Esophagus muscularis mucosa (tissue), 4 donors: ENCODE data around the gene PTPRT.

Source experiments
- EP300 ChIP-seq: sonication (generic); formaldehyde crosslinking; IDR thresholded peaks from one replicate; pipeline ENCODE4 v1.6.1; 2017; ENCODE audit warnings: antibody characterized with exemption
- POLR2AphosphoS5 ChIP-seq, 2 donors: sonication (generic); formaldehyde crosslinking; IDR thresholded peaks; one replicate each; pipeline ENCODE4 v1.6.1; 2017; ENCODE audit warnings: antibody characterized with exemption in 2 of 2
- TF ChIP-seq, protein P1 (sequence below), 3 experiments: fragments of 200-600 bp in 2 of 3; fragments of 450-650 bp in 1 of 3; sonication (generic) in 2 of 3; IDR thresholded peaks; one replicate each; pipeline ENCODE4 v1.5.1; 2017 to 2019; ENCODE audit warnings: antibody characterized with exemption in 3 of 3, mild to moderate bottlenecking in 2 of 3, moderate library complexity in 1 of 3

DNA sequence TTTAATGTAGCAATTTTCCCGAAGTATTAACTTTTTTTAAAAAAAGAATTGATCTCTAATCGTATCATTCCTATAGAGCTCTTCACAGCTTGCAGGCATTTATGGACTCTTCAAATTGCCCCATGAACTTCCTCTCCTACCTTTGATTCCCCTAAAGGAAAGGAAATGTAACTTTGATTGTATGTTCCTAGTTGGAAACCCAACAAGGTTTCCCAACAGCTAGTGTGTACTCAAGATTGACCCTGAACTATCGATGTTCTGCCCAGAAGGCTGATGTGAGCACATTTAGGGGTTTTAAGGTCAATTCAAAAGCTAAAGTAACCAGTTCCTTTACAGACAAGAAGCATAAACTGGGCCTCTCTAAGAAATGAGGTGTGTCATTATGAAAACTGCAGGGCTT, 491.7 kb downstream of the PTPRT start:
- TF ChIP-seq, protein P1, sequence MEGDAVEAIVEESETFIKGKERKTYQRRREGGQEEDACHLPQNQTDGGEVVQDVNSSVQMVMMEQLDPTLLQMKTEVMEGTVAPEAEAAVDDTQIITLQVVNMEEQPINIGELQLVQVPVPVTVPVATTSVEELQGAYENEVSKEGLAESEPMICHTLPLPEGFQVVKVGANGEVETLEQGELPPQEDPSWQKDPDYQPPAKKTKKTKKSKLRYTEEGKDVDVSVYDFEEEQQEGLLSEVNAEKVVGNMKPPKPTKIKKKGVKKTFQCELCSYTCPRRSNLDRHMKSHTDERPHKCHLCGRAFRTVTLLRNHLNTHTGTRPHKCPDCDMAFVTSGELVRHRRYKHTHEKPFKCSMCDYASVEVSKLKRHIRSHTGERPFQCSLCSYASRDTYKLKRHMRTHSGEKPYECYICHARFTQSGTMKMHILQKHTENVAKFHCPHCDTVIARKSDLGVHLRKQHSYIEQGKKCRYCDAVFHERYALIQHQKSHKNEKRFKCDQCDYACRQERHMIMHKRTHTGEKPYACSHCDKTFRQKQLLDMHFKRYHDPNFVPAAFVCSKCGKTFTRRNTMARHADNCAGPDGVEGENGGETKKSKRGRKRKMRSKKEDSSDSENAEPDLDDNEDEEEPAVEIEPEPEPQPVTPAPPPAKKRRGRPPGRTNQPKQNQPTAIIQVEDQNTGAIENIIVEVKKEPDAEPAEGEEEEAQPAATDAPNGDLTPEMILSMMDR (IDR thresholded peaks at IDR 0.05): no peak
- no peak for TF ChIP-seq POLR2AphosphoS5 (IDR thresholded peaks at IDR 0.05)
- no peak for TF ChIP-seq EP300
